ENCODE data around the gene WDR90. TPM values are rescaled to one million over a fixed set of nuclear protein-coding genes. Genes with fewer than 3 reads are reported as not detected.
A peak's percentile ranks its signal among the peaks of the same experiment; 100 is the strongest.

The WDR90 gene
- total RNA-seq, 4 donors from 2014 or later, result 26.9 to 83.7 (median 54.1) TPM

GRCh38 chr16:643050-643368 lies 6.2 kb upstream of the WDR90 start:
- Histone ChIP-seq H3K9me3 (no peaks in the 10 kb centered on the region), H3K36me3 (peaks cover 0 to 6% (median 0%) of the 10 kb centered on the region in 3 donors), H3K27ac (peak overlapping the region in 3 of 4 donors; percentile 80 to 86 (median 85)), H3K4me1 (peaks cover 0 to 58% (median 24%) of the 10 kb centered on the region in 4 donors), H3K27me3 (no peaks in the 10 kb centered on the region), H3K4me3 (peak overlapping the region in 3 of 4 donors; percentile 58 to 89 (median 71))
- WGBS, 2 donors, result 85 to 88% methylated on average over 4 to 10 of the region's 13 CpGs
- TF ChIP-seq POLR2A (IDR thresholded peaks at IDR 0.05) (no peak), EP300 (IDR thresholded peaks at IDR 0.05) (no peak), CTCF (IDR thresholded peaks at IDR 0.05) (no peak)
- no peak for DNase-seq (ENCODE audit: low spot score in 2 of 2)

GRCh38 chr16:644556-644955 lies 4.6 kb upstream of the WDR90 start:
- no peak for TF ChIP-seq CTCF (IDR thresholded peaks at IDR 0.05)
- no peak for TF ChIP-seq POLR2A (IDR thresholded peaks at IDR 0.05)
- no peak for TF ChIP-seq EP300 (IDR thresholded peaks at IDR 0.05)
- peaks cover 0 to 63% (median 25%) of the 10 kb centered on the region in 4 donors for H3K4me1 ChIP-seq
- H3K36me3 ChIP-seq, result peaks cover 0 to 6% (median 0%) of the 10 kb centered on the region in 3 donors
- WGBS, 2 donors, result 91 to 94% methylated on average over 12 of the region's 12 CpGs
- H3K4me3 ChIP-seq, result no peak overlapping the region
- no peak for DNase-seq (ENCODE audit: low spot score in 2 of 2)
- H3K9me3 ChIP-seq, result no peaks in the 10 kb centered on the region
- peak overlapping the region in 1 of 4 donors; percentile 91 for H3K27ac ChIP-seq
- no peaks in the 10 kb centered on the region for H3K27me3 ChIP-seq

- Histone ChIP-seq H3K4me3 (peak overlapping the region in 1 of 4 donors; percentile 5), H3K9me3 (no peaks in the 10 kb centered on the region), H3K27ac (peak overlapping the region in 2 of 4 donors; percentile 1 to 91), H3K4me1 (peaks cover 0 to 71% (median 31%) of the 10 kb centered on the region in 4 donors), H3K36me3 (peaks cover 0 to 6% (median 0%) of the 10 kb centered on the region in 3 donors), H3K27me3 (no peaks in the 10 kb centered on the region)
- WGBS, 2 donors, result 68 to 79% methylated on average over 23 to 27 of the region's 32 CpGs
- no peak for DNase-seq (ENCODE audit: low spot score in 2 of 2)
- no peak for TF ChIP-seq POLR2A (IDR thresholded peaks at IDR 0.05)
- TF ChIP-seq EP300 (IDR thresholded peaks at IDR 0.05), result no peak
- no peak for TF ChIP-seq CTCF (IDR thresholded peaks at IDR 0.05)
Observed at GRCh38 chr16:645852-646678, 3.1 kb upstream of the WDR90 start.

GRCh38 chr16:646679-647172 lies 2.4 kb upstream of the WDR90 start:
- no peaks in the 10 kb centered on the region for H3K27me3 ChIP-seq
- peaks cover 0 to 8% (median 0%) of the 10 kb centered on the region in 3 donors for H3K36me3 ChIP-seq
- peaks cover 0 to 66% (median 31%) of the 10 kb centered on the region in 4 donors for H3K4me1 ChIP-seq
- peak overlapping the region in 3 of 4 donors; percentile 1 to 91 (median 55) for H3K27ac ChIP-seq
- no peak for TF ChIP-seq EP300 (IDR thresholded peaks at IDR 0.05)
- no peak for TF ChIP-seq CTCF (IDR thresholded peaks at IDR 0.05)
- WGBS, 2 donors, result 61 to 78% methylated on average over 11 to 14 of the region's 22 CpGs
- no peak overlapping the region for H3K4me3 ChIP-seq
- DNase-seq (ENCODE audit: low spot score in 2 of 2), result no peak
- H3K9me3 ChIP-seq, result no peaks in the 10 kb centered on the region
